H1 (cell line): ENCODE results near the gene RIIAD1. TPM values are rescaled to one million over a fixed set of nuclear protein-coding genes. Genes with fewer than 3 reads are reported as not detected.

Experiments used
- CTCF ChIA-PET: fragments of 300-600 bp; sonication (Branson Sonifier 250); formaldehyde crosslinking; loops from one replicate; lab custom pipeline; 2021; ENCODE audit not compliant: partially characterized antibody; lab: Charles Lee
- POLR2A ChIA-PET: fragments of 300-600 bp; sonication (Branson Sonifier 250); formaldehyde crosslinking; loops from one replicate; lab custom pipeline; 2021; ENCODE audit warnings: inconsistent platforms; ENCODE audit not compliant: partially characterized antibody; lab: Charles Lee
- DNase-seq, 2 experiments: peaks; one replicate each; pipeline versions ENCODE4 v3.0.0 to v3.0.0-alpha.2; 2010 to 2022; ENCODE audit warnings: low spot score in 2 of 2, low read depth in 1 of 2, mixed read lengths in 1 of 2
- FAIRE-seq: peaks from 2 replicates; lab custom pipeline; 2011; peaks lifted over from hg19 to GRCh38; lab: Jason Lieb, UNC
- H2AFZ ChIP-seq: 2 replicates; pipeline ENCODE4 v1.8.1; 2012; ENCODE audit warnings: low read length, inconsistent platforms
- H2AK5ac ChIP-seq: 2 replicates; pipeline ENCODE4 v1.6.1; 2013; ENCODE audit warnings: low read depth, low read length
- H2BK120ac ChIP-seq: replicated peaks from 2 replicates; pipeline ENCODE3; 2013; ENCODE audit warnings: low read depth, low read length, inconsistent platforms
- H2BK12ac ChIP-seq: 2 replicates; pipeline ENCODE4 v1.6.1; 2013; ENCODE audit warnings: low read depth, low read length
- H2BK15ac ChIP-seq: 2 replicates; pipeline ENCODE4 v1.6.1; 2013; ENCODE audit warnings: low read length
- H2BK20ac ChIP-seq: 2 replicates; pipeline ENCODE4 v1.6.1; 2013; ENCODE audit warnings: low read length
- H2BK5ac ChIP-seq: 2 replicates; pipeline ENCODE4 v1.6.1; 2013; ENCODE audit warnings: low read depth, low read length
- H3K14ac ChIP-seq: 2 replicates; pipeline ENCODE4 v1.6.1; 2013; ENCODE audit warnings: inconsistent platforms; ENCODE audit not compliant: insufficient read length
- H3K18ac ChIP-seq: 2 replicates; pipeline ENCODE4 v1.6.1; 2013; ENCODE audit warnings: low read length; ENCODE audit errors: extremely low read depth
- H3K23ac ChIP-seq: 2 replicates; pipeline ENCODE4 v1.6.1; 2013; ENCODE audit warnings: inconsistent platforms; ENCODE audit not compliant: insufficient read length
- H3K23me2 ChIP-seq: 2 replicates; pipeline ENCODE4 v1.6.1; 2013; ENCODE audit warnings: low read depth, low read length
- H3K27ac ChIP-seq: 2 replicates; pipeline ENCODE4 v1.6.1; 2011; ENCODE audit warnings: low read depth, low read length, inconsistent platforms
- H3K27me3 ChIP-seq, 4 experiments: replicated peaks in 1 of 4; 1 replicate in 1 of 4; 2 replicates in 3 of 4; pipeline versions ENCODE4 v1.6.1 to v1.8.1; 2011 to 2013; ENCODE audit warnings: low read length in 3 of 4, mild to moderate bottlenecking in 3 of 4, inconsistent platforms in 2 of 4, mixed read lengths in 2 of 4, moderate library complexity in 1 of 4; ENCODE audit not compliant: control insufficient read depth in 3 of 4, insufficient read depth in 3 of 4; ENCODE audit errors: extremely low read depth in 1 of 4
- H3K36me3 ChIP-seq, 4 experiments: 2 replicates each; pipeline versions ENCODE4 v1.6.1 to v1.8.1; 2011 to 2013; ENCODE audit warnings: mild to moderate bottlenecking in 4 of 4, low read length in 3 of 4, moderate library complexity in 2 of 4, control low read depth in 1 of 4, inconsistent platforms in 1 of 4; ENCODE audit not compliant: insufficient read depth in 4 of 4, control insufficient read depth in 2 of 4
- H3K4ac ChIP-seq: replicated peaks from 2 replicates; pipeline ENCODE3; 2013; ENCODE audit warnings: low read length, low read depth, mixed read lengths, inconsistent platforms; ENCODE audit not compliant: insufficient read length
- H3K4me1 ChIP-seq, 4 experiments: replicated peaks in 1 of 4; 1 replicate in 1 of 4; 2 replicates in 3 of 4; pipeline versions ENCODE4 v1.6.1 to v1.8.1; 2011 to 2013; ENCODE audit warnings: low read length in 3 of 4, inconsistent platforms in 2 of 4, mixed read lengths in 1 of 4; ENCODE audit not compliant: insufficient read depth in 4 of 4, control insufficient read depth in 3 of 4
- H3K4me2 ChIP-seq, 2 experiments: 2 replicates each; pipeline versions ENCODE4 v1.6.1 to v1.8.1; 2011 to 2013; ENCODE audit warnings: low read depth in 2 of 2, low read length in 2 of 2, control low read depth in 1 of 2, inconsistent platforms in 1 of 2, mild to moderate bottlenecking in 1 of 2; ENCODE audit not compliant: insufficient read depth in 1 of 2
- H3K4me3 ChIP-seq, 4 experiments: fragments of 200-600, 300-600 bp in 1 of 4; sonication (generic), shearing (Covaris generic), sonication (Bioruptor Twin) in 1 of 4; 2 replicates each; pipeline versions ENCODE4 v1.5.1 to v1.8.1; 2011 to 2016; ENCODE audit warnings: low read length in 4 of 4, low read depth in 3 of 4, control low read depth in 2 of 4, inconsistent platforms in 2 of 4, mild to moderate bottlenecking in 2 of 4, mixed read lengths in 1 of 4, moderate library complexity in 1 of 4; ENCODE audit not compliant: insufficient read depth in 2 of 4; ENCODE audit errors: extremely low read depth in 1 of 4
- H3K56ac ChIP-seq: replicated peaks from 2 replicates; pipeline ENCODE3; 2013; ENCODE audit warnings: low read depth, mild to moderate bottlenecking, mixed read lengths, low read length, inconsistent platforms; ENCODE audit not compliant: insufficient read length
- H3K79me1 ChIP-seq: 2 replicates; pipeline ENCODE4 v1.6.1; 2013; ENCODE audit warnings: low read depth, low read length, control low read depth
- H3K79me2 ChIP-seq, 2 experiments: 2 replicates each; pipeline versions ENCODE4 v1.6.1 to v1.8.1; 2012 to 2013; ENCODE audit warnings: low read length in 2 of 2, mild to moderate bottlenecking in 2 of 2, inconsistent platforms in 1 of 2; ENCODE audit not compliant: insufficient read depth in 2 of 2, control insufficient read depth in 1 of 2
- H3K9ac ChIP-seq, 4 experiments: replicated peaks in 1 of 4; 1 replicate in 1 of 4; 2 replicates in 3 of 4; pipeline versions ENCODE4 v1.6.1 to v1.8.1; 2011 to 2013; ENCODE audit warnings: low read depth in 3 of 4, low read length in 3 of 4, control low read depth in 2 of 4, mild to moderate bottlenecking in 2 of 4, moderate library complexity in 2 of 4, inconsistent platforms in 1 of 4; ENCODE audit errors: extremely low read depth in 1 of 4
- H3K9me3 ChIP-seq, 2 experiments: 2 replicates each; pipeline versions ENCODE4 v1.6.1 to v1.8.1; 2012 to 2013; ENCODE audit warnings: mild to moderate bottlenecking in 2 of 2, moderate library complexity in 2 of 2, control low read depth in 1 of 2, inconsistent platforms in 1 of 2, low read depth in 1 of 2, low read length in 1 of 2, mixed read lengths in 1 of 2; ENCODE audit not compliant: insufficient read depth in 2 of 2
- H4K20me1 ChIP-seq, 2 experiments: replicated peaks in 1 of 2; 2 replicates each; pipeline versions ENCODE3 to v1.8.1; 2011 to 2013; ENCODE audit warnings: inconsistent platforms in 2 of 2, low read length in 2 of 2, mild to moderate bottlenecking in 1 of 2; ENCODE audit not compliant: insufficient read depth in 2 of 2, control insufficient read depth in 1 of 2
- H4K5ac ChIP-seq: 2 replicates; pipeline ENCODE4 v1.6.1; 2013; ENCODE audit warnings: low read length, low read depth, mixed read lengths, inconsistent platforms; ENCODE audit not compliant: insufficient read length
- H4K8ac ChIP-seq: 2 replicates; pipeline ENCODE4 v1.8.0; 2013; ENCODE audit warnings: mild to moderate bottlenecking, moderate library complexity, low read length, inconsistent platforms; ENCODE audit not compliant: insufficient read depth; ENCODE audit errors: extremely low read depth
- H4K91ac ChIP-seq: replicated peaks from 2 replicates; pipeline ENCODE3; 2013; ENCODE audit warnings: low read length, mixed read lengths, inconsistent platforms; ENCODE audit not compliant: insufficient read length
- TEAD4 ChIP-seq: IDR thresholded peaks from 2 replicates; pipeline ENCODE4 v1.6.1; 2012; ENCODE audit warnings: low read depth, low read length, inconsistent platforms, mixed read lengths
- WGBS, 2 experiments: shearing (Covaris generic) in 1 of 2; methylation state at CpG; one replicate each; pipeline versions ENCODE4 v1.1.6 to v1.1.7; 2013 to 2015; ENCODE audit warnings: low lambda C conversion rate in 2 of 2, mixed read lengths in 2 of 2, inconsistent platforms in 1 of 2, low coverage in 1 of 2, missing lambda C conversion rate in 1 of 2; ENCODE audit not compliant: insufficient replicate concordance in 2 of 2, insufficient coverage in 1 of 2, insufficient read length in 1 of 2; ENCODE audit errors: extremely low coverage in 1 of 2, missing lambda C conversion rate in 1 of 2; 5-methylcytosine and 5-hydroxymethylcytosine counted together
- polyA plus RNA-seq, 7 experiments: library from polyadenylated mRNA; depleted of rRNA in 3 of 7; stranded (reverse) in 5 of 7; unstranded in 2 of 7; fragments of >200 nt in 5 of 7; fragments of 200-250 nt in 2 of 7; gene quantifications; 1 replicate in 5 of 7; 2 replicates in 1 of 7; 4 replicates in 1 of 7; pipeline versions ENCODE4 v1.2.1 to v1.2.3, GENCODE V29; 2011 to 2013; ENCODE audit warnings: missing spikeins in 2 of 7, mixed read lengths in 2 of 7
- total RNA-seq: library from RNA; stranded (reverse); fragmentation: NEBNext Ultra II Directional; extraction: Animal tissue kit (Norgen Biotek cat#: 25700); gene quantifications from 2 replicates; pipeline ENCODE4 v1.2.1, GENCODE V29; 2021

RIIAD1 gene
- total and polyA plus RNA-seq, 2 of the 8 experiments (the other 6 are each of a cell fraction or from before 2014, with no cell fraction given): not detected

GRCh38 chr1:151701515-151701914 lies 19.8 kb upstream of the RIIAD1 start:
- Histone ChIP-seq H3K27ac (no peak overlapping the region), H2AFZ (no peak overlapping the region), H3K27me3 (no peaks in the 10 kb centered on the region), H3K23me2 (no peaks in the 10 kb centered on the region), H3K4me2 (no peak overlapping the region), H4K8ac (no peak overlapping the region), H2AK5ac (no peak overlapping the region), H4K20me1 (peaks cover 0 to 4% of the 10 kb centered on the region in 2 experiments), H2BK15ac (no peak overlapping the region), H2BK12ac (no peak overlapping the region), H3K18ac (no peak overlapping the region), H3K79me1 (no peaks in the 10 kb centered on the region), H3K56ac (no peak overlapping the region), H2BK120ac (no peak overlapping the region), H3K36me3 (peaks cover 3 to 23% (median 8%) of the 10 kb centered on the region in 4 experiments; a peak in 6 of 8 replicates), H3K14ac (no peak overlapping the region), H2BK20ac (no peak overlapping the region), H3K79me2 (no peaks in the 10 kb centered on the region), H4K91ac (no peak overlapping the region), H3K23ac (no peak overlapping the region), H4K5ac (no peak overlapping the region), H3K9me3 (no peaks in the 10 kb centered on the region), H2BK5ac (no peak overlapping the region), H3K4ac (no peak overlapping the region), H3K4me1 (peaks cover 0 to 4% (median under 1%) of the 10 kb centered on the region in 4 experiments; a peak in 2 of 7 replicates), H3K4me3 (no peak overlapping the region), H3K9ac (no peak overlapping the region)
- FAIRE-seq (no peak), DNase-seq (no peak)
- ChIA-PET POLR2A (no interaction called here), CTCF (interaction anchor here (0.9 to 1.4 kb wide), 3 partner anchors 8 to 135 kb away, joined by 4 to 6 read pairs (median 5); no protein-coding TSS in a partner anchor)
- 93% methylated on average over 5 of the region's 5 CpGs; no CpG with 5 or more reads in 1 of the 2 experiments for WGBS, 2 experiments
- no peak for TF ChIP-seq TEAD4
